Measurements from ENCODE around the gene VCAM1. TPM values are rescaled to one million over a fixed set of nuclear protein-coding genes. Genes with fewer than 3 reads are reported as not detected.
A peak's percentile ranks its signal among the peaks of the same experiment; 100 is the strongest.

The VCAM1 gene
- polyA plus RNA-seq, 2 of the 4 experiments (the other 2 are of a cell fraction): 0.04 TPM; not detected in 1

DNA sequence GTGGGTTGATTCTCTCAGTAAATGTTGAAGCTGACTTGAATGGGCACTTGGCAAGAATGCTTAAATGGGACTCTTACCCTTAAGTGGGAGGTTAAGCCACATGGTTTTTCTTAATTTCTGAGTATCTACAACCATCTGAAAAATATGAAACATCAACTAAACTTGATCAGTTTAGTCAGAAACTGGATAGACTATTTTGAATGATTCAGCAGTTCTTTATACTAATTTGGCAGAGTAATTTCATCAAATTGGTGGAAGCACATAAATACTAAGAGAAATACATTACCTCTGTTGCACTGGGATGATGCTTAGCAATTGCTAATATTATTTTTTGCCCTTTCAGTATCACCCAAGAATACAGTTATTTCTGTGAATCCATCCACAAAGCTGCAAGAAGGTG, 4.7 kb downstream of the VCAM1 start:
- no peak overlapping the region for H3K4me3 ChIP-seq
- no peak for ATAC-seq

DNA sequence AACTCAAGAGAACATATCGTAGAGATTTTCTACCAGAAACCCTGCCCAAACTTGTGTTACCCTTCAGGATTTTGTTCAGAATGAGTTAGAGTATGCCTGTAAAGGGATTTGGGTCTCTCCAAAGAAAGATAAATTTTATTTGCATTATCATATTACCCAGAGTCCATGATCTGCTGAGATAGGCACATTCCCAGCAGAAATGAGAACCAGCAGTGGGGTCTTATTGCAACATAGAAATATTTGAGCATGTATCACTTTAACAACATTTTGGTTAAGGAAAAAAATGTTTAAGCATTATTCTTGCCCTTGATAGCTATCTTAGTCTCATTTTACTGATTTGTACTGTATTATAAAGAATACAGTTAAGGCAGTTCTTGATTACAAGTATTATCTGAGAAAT, 10.6 kb downstream of the VCAM1 start:
- Histone ChIP-seq H3K9me3 (no peaks in the 10 kb centered on the region), H3K27ac (no peak overlapping the region), H3K4me3 (no peak overlapping the region), H3K4me1 (peaks cover 9% of the 10 kb centered on the region; the same call in 2 of the 3 replicates), H3K4me2 (no peak overlapping the region)
- DNase-seq (ENCODE audit: low read depth in 1 of 2, low spot score in 1 of 2) (no peak), ATAC-seq (no peak), FAIRE-seq (no peak)
- ChIA-PET POLR2A (no interaction called here), CTCF (no interaction called here)
- WGBS (ENCODE audit: missing lambda C conversion rate): 73% methylated on average over 1 of the region's 1 CpG
- TF ChIP-seq RCOR1 (IDR thresholded peaks at IDR 0.05; ENCODE audit: low read depth, low read length) (no peak), GATA3 (IDR thresholded peaks at IDR 0.05; ENCODE audit: borderline replicate concordance) (no peak), REST (IDR thresholded peaks at IDR 0.05) (no peak), MAFK (IDR thresholded peaks at IDR 0.05; ENCODE audit: partially characterized antibody) (no peak), RARB (CRISPR knock-in tag; IDR thresholded peaks at IDR 0.05) (no peak), NFE2L2 (conservative IDR thresholded peaks at IDR 0.05; ENCODE audit: low read length) (no peak), TP53 (CRISPR knock-in tag; IDR thresholded peaks at IDR 0.05) (no peak), ESRRA (IDR thresholded peaks at IDR 0.05; ENCODE audit: borderline replicate concordance, low read length) (no peak), HOXA7 (CRISPR knock-in tag; IDR thresholded peaks at IDR 0.05) (no peak), MAZ (IDR thresholded peaks at IDR 0.05; ENCODE audit: borderline replicate concordance, low read depth, low read length) (no peak), HOXB5 (CRISPR knock-in tag; IDR thresholded peaks at IDR 0.05) (no peak), HES2 (IDR thresholded peaks at IDR 0.05) (no peak)

More for the DNA sequence above, 4.7 kb downstream of the VCAM1 start:
- no peak overlapping the region for H3K27ac ChIP-seq
- no peak overlapping the region for H3K4me2 ChIP-seq
- DNase-seq (ENCODE audit: low read depth in 1 of 2, low spot score in 1 of 2): no peak
- CTCF ChIA-PET: interaction anchor here (1.0 to 1.9 kb wide), 2 partner anchors 11 to 118 kb away, joined by 3 to 5 read pairs; no protein-coding TSS in a partner anchor
- POLR2A ChIA-PET: no interaction called here
- no peak for FAIRE-seq
- H3K9me3 ChIP-seq: no peaks in the 10 kb centered on the region
- TF ChIP-seq, protein P1, sequence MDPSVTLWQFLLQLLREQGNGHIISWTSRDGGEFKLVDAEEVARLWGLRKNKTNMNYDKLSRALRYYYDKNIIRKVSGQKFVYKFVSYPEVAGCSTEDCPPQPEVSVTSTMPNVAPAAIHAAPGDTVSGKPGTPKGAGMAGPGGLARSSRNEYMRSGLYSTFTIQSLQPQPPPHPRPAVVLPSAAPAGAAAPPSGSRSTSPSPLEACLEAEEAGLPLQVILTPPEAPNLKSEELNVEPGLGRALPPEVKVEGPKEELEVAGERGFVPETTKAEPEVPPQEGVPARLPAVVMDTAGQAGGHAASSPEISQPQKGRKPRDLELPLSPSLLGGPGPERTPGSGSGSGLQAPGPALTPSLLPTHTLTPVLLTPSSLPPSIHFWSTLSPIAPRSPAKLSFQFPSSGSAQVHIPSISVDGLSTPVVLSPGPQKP (IDR thresholded peaks at IDR 0.05; ENCODE audit: low read depth, low read length): no peak
- TF ChIP-seq MAFK (IDR thresholded peaks at IDR 0.05; ENCODE audit: partially characterized antibody): peak; percentile 54
- no peaks in the 10 kb centered on the region for H3K4me1 ChIP-seq

DNA sequence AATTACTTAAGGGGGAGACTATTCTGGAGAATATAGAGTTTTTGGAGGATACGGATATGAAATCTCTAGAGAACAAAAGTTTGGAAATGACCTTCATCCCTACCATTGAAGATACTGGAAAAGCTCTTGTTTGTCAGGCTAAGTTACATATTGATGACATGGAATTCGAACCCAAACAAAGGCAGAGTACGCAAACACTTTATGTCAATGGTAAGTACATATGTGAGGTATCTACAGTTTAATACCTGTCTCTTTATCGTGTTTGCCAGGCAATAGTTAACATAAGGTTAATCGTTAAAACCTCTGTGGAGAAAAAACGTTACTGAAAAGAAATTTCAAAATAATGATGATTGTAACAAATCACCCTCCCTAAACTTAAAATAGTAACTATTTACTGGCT, 11.8 kb downstream of the VCAM1 start:
- FAIRE-seq (no peak), DNase-seq (ENCODE audit: low read depth in 1 of 2, low spot score in 1 of 2) (no peak), ATAC-seq (no peak)
- TF ChIP-seq, protein P2, sequence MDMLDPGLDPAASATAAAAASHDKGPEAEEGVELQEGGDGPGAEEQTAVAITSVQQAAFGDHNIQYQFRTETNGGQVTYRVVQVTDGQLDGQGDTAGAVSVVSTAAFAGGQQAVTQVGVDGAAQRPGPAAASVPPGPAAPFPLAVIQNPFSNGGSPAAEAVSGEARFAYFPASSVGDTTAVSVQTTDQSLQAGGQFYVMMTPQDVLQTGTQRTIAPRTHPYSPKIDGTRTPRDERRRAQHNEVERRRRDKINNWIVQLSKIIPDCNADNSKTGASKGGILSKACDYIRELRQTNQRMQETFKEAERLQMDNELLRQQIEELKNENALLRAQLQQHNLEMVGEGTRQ (IDR thresholded peaks at IDR 0.05): no peak
- no peak for TF ChIP-seq KDM1A (IDR thresholded peaks at IDR 0.05; ENCODE audit: low read depth)
- no peak for TF ChIP-seq RNF2 (IDR thresholded peaks at IDR 0.05; ENCODE audit: borderline replicate concordance, low read depth)
- TF ChIP-seq MAZ (IDR thresholded peaks at IDR 0.05; ENCODE audit: borderline replicate concordance, low read depth, low read length): no peak
- TF ChIP-seq SMC3 (IDR thresholded peaks at IDR 0.05): no peak
- TF ChIP-seq EP300 (IDR thresholded peaks at IDR 0.05): no peak
- no peak for TF ChIP-seq EHF (CRISPR knock-in tag; IDR thresholded peaks at IDR 0.05)
- TF ChIP-seq ATOH8 (CRISPR knock-in tag; IDR thresholded peaks at IDR 0.05; ENCODE audit: low read depth): no peak
- Histone ChIP-seq H3K4me2 (no peak overlapping the region), H3K9me3 (no peaks in the 10 kb centered on the region), H3K27ac (no peak overlapping the region), H3K4me3 (no peak overlapping the region), H3K4me1 (peaks cover 14% of the 10 kb centered on the region; the same call in 2 of the 3 replicates)
- POLR2A ChIA-PET: no interaction called here
- WGBS (ENCODE audit: missing lambda C conversion rate): 57% methylated on average over 6 of the region's 6 CpGs
- CTCF ChIA-PET: interaction anchor here (0.6 to 1.2 kb wide), 2 partner anchors 9 to 133 kb away, joined by 3 read pairs; no protein-coding TSS in a partner anchor

Measured in A549 (cell line).